HG03097 (cell line): ENCODE results near the gene FBLN2.

Experiments used
- ATAC-seq: cut with Tn5 transposase; IDR thresholded peaks from one replicate; pipeline ENCODE4 v1.9.1; 2021; ENCODE audit not compliant: unreplicated experiment, low FRiP score

The FBLN2 gene

GRCh38 chr3:13655061-13655913 is 106.4 kb downstream of the FBLN2 start:
- no peak for ATAC-seq

GRCh38 chr3:13656584-13657301 is 107.8 kb downstream of the FBLN2 start:
- no peak for ATAC-seq

- no peak for ATAC-seq
Measured at GRCh38 chr3:13657660-13658435, 108.9 kb downstream of the FBLN2 start.

GRCh38 chr3:13658681-13659080 is 109.8 kb downstream of the FBLN2 start:
- no peak for ATAC-seq

- no peak for ATAC-seq
Measured at GRCh38 chr3:13659221-13659969, 110.5 kb downstream of the FBLN2 start.

GRCh38 chr3:13660042-13660874 is 111.3 kb downstream of the FBLN2 start:
- no peak for ATAC-seq

GRCh38 chr3:13661121-13661520 is 112.2 kb downstream of the FBLN2 start:
- ATAC-seq: no peak

- ATAC-seq: no peak
Measured at GRCh38 chr3:13662238-13662847, 113.4 kb downstream of the FBLN2 start.

- ATAC-seq: no peak
Measured at GRCh38 chr3:13663781-13664535, 115.0 kb downstream of the FBLN2 start.

GRCh38 chr3:13665582-13666226 is 116.8 kb downstream of the FBLN2 start:
- no peak for ATAC-seq

- no peak for ATAC-seq
Measured at GRCh38 chr3:13666227-13666619, 117.3 kb downstream of the FBLN2 start.

GRCh38 chr3:13666781-13667709 is 118.1 kb downstream of the FBLN2 start:
- no peak for ATAC-seq

- ATAC-seq: no peak
Measured at GRCh38 chr3:13668136-13668535, 119.2 kb downstream of the FBLN2 start.

GRCh38 chr3:13669457-13669856 is 120.5 kb downstream of the FBLN2 start:
- no peak for ATAC-seq

- no peak for ATAC-seq
Measured at GRCh38 chr3:13670292-13670691, 121.4 kb downstream of the FBLN2 start.

GRCh38 chr3:13671482-13672233 is 122.7 kb downstream of the FBLN2 start:
- ATAC-seq: no peak
